Mesothelial cell of epicardium (in vitro differentiated cells): Measurements from ENCODE around the gene HERC4. TPM values are rescaled to one million over a fixed set of nuclear protein-coding genes. Genes with fewer than 3 reads are reported as not detected.
A peak's percentile ranks its signal among the peaks of the same experiment; 100 is the strongest.

Source experiments
- DNase-seq, 2 experiments: peaks; one replicate each; pipeline ENCODE4 v3.0.0; 2021; ENCODE audit warnings: low spot score in 2 of 2; ENCODE audit not compliant: unreplicated experiment in 2 of 2
- H3K27ac Mint-ChIP-seq: 2 replicates; pipeline ENCODE4 v1.8.0; 2021; ENCODE audit warnings: mixed read lengths
- H3K27me3 Mint-ChIP-seq: 2 replicates; pipeline ENCODE4 v1.8.0; 2021; ENCODE audit warnings: low read depth, mixed read lengths
- H3K36me3 Mint-ChIP-seq: 2 replicates; pipeline ENCODE4 v1.8.0; 2021; ENCODE audit warnings: mixed read lengths
- H3K4me1 Mint-ChIP-seq: 2 replicates; pipeline ENCODE4 v1.8.0; 2021; ENCODE audit warnings: mixed read lengths
- H3K4me3 Mint-ChIP-seq: 2 replicates; pipeline ENCODE4 v1.8.0; 2021; ENCODE audit warnings: mild to moderate bottlenecking, moderate library complexity, mixed read lengths
- H3K9me3 Mint-ChIP-seq: 2 replicates; pipeline ENCODE4 v1.8.0; 2021; ENCODE audit warnings: mixed read lengths
- total RNA-seq: library from RNA; stranded (reverse); gene quantifications from 3 replicates; pipeline ENCODE4 v1.2.1, GENCODE V29; 2021
- TF ChIP-seq, protein P1 (sequence below): fragments of 200-600 bp; sonication (generic); IDR thresholded peaks from one replicate; pipeline ENCODE4 v1.5.0; 2021; ENCODE audit warnings: antibody characterized with exemption; ENCODE audit not compliant: unreplicated experiment

Gene HERC4
- total RNA-seq, 1 donor from 2014 or later, result 56.2 TPM

DNA sequence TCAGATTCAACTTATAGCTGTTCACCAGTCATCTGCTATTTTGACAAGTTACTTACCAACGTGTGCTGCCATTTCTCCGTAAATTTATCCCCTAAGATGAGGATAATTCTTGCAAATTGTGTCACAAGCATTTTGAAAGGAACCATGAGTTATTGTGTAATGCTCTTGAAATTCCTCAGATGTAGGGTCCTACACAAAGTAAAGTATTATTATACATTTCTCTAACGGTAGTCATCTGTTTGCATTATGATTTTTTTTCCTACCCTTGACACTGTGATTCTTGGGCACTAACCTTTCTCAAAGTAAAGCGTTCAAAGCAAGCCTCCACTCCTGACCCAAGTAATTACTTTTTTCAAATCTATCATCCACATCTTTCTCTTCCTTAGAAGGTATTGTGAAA is 8.1 kb downstream of the HERC4 start:
- Mint-ChIP-seq H3K27ac (peak overlapping the region; percentile 25), H3K36me3 (peaks cover 6% of the 10 kb centered on the region), H3K4me1 (peaks cover 9% of the 10 kb centered on the region), H3K27me3 (no peaks in the 10 kb centered on the region), H3K4me3 (no peak overlapping the region), H3K9me3 (no peaks in the 10 kb centered on the region)
- TF ChIP-seq, protein P1, sequence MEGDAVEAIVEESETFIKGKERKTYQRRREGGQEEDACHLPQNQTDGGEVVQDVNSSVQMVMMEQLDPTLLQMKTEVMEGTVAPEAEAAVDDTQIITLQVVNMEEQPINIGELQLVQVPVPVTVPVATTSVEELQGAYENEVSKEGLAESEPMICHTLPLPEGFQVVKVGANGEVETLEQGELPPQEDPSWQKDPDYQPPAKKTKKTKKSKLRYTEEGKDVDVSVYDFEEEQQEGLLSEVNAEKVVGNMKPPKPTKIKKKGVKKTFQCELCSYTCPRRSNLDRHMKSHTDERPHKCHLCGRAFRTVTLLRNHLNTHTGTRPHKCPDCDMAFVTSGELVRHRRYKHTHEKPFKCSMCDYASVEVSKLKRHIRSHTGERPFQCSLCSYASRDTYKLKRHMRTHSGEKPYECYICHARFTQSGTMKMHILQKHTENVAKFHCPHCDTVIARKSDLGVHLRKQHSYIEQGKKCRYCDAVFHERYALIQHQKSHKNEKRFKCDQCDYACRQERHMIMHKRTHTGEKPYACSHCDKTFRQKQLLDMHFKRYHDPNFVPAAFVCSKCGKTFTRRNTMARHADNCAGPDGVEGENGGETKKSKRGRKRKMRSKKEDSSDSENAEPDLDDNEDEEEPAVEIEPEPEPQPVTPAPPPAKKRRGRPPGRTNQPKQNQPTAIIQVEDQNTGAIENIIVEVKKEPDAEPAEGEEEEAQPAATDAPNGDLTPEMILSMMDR, result no peak
- no peak for DNase-seq

DNA sequence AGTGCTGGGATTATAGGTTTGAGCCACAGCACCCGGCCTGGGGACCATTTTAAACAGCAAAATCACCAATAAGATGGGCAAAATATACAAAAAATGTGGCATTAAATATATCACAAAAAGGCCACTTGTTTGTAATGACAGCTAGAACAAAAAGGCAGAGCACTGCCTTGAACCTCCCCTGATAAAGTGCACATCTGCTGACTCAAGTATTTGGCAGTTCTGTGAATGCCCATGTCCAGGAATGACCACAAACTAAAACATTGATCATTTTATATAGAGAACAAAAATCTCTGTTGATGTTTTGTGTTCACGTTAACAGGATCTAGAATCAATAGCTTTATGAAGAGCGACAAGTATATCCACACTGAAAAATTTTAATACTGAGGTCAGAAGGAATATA is 21.5 kb downstream of the HERC4 start:
- Mint-ChIP-seq H3K4me3 (no peak overlapping the region), H3K27me3 (no peaks in the 10 kb centered on the region), H3K9me3 (no peaks in the 10 kb centered on the region), H3K36me3 (peaks cover 3% of the 10 kb centered on the region), H3K27ac (no peak overlapping the region), H3K4me1 (no peaks in the 10 kb centered on the region)
- DNase-seq, result no peak
- TF ChIP-seq, protein P1, result no peak

DNA sequence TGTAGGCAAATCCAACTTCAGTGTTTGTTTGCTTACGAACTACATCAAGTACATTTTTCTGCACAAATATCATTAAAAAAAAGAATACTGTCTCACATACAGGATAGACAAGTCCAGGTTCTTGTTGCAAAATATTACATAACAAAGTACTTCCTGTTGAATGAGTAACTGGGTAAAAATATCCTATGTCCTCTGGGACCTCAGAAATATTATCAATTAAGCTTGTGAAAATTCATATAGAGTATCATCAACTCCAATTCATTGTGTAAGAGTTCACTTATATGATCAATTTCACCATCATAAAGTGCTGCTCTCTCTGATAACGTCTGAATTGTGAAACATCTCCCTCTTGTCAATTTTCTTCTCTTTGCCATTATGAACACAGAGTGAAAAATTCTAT is 22.6 kb downstream of the HERC4 start:
- TF ChIP-seq, protein P1, result no peak
- Mint-ChIP-seq H3K4me3 (no peak overlapping the region), H3K4me1 (no peaks in the 10 kb centered on the region), H3K27ac (no peak overlapping the region), H3K27me3 (no peaks in the 10 kb centered on the region), H3K9me3 (no peaks in the 10 kb centered on the region), H3K36me3 (peaks cover 1% of the 10 kb centered on the region)
- DNase-seq, result no peak

DNA sequence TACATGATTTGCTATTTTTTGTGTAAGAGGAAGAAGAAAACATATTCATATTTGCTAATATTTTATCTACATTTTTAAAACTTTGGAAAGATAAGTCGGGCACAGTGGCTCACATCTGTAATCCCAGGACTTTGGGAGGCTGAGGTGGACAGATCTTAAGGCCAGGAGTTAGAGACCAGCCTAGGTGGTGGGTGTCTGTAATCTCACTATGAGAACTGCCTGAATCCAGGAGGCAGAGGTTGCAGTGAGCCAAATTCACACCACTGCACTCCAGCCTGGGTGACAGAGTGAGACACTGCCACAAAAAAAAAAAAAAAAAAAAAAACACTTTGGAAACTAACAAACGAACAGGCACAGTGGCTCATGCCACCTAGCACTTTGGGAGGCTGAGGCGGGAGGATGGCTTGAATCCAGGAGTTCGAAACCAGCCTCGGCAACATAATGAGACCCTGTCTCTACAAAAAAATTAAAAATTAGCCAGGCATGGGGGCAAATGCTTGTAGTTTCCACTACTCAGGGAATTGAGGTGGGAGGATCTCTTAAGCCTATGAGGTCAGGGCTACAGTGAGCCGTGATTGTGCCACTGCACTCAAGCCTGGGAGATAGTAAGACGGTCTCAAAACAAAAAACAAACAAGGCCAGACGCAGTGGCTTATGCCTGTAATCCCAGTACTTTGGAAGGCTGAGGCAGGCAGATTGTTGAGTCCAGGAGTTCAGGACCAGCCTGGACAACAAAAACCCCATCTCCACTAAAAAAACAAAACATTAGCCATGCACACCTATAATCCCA is 25.6 kb downstream of the HERC4 start:
- Mint-ChIP-seq H3K4me1 (no peaks in the 10 kb centered on the region), H3K27me3 (no peaks in the 10 kb centered on the region), H3K9me3 (no peaks in the 10 kb centered on the region), H3K27ac (no peak overlapping the region), H3K36me3 (peaks cover 4% of the 10 kb centered on the region), H3K4me3 (no peak overlapping the region)
- DNase-seq, result no peak
- TF ChIP-seq, protein P1, result no peak

DNA sequence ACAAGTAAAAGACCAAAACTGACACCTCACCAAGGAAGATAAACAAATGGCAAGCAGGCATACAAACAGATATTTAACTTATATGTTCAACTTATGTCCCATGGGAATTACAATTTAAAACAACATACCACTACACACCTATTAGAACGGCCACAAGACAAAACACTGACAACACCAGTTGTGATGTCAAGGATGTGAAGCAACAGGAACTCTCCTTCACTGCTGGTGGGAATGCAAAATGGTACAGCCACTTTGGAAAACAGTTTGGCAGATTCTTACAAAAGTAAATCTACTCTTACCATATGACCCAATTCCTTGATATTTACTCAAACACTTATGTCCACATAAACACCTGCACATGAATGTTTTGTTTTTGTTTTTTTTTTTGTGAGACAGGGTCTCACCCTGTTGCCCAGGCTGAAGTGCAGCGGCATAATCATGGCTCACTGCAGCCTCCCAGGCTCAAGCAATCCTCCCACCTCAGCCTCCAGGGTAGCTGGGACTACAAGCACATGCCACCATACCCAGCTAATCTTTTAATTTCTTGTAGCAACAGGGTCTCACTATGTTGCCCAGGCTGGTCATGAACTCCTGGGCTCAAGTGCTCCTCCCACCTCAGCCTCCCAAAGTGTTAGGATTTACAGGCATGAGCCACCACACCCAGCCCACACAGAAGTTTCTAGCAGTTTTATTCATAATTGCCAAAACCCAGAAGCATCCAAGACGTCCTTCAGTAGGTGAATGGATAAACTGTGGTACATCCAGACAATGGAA is 27.3 kb downstream of the HERC4 start:
- TF ChIP-seq, protein P1, result no peak
- Mint-ChIP-seq H3K4me1 (no peaks in the 10 kb centered on the region), H3K4me3 (no peak overlapping the region), H3K27ac (no peak overlapping the region), H3K36me3 (peaks cover 5% of the 10 kb centered on the region), H3K9me3 (no peaks in the 10 kb centered on the region), H3K27me3 (no peaks in the 10 kb centered on the region)
- DNase-seq, result no peak
